SK-N-SH treated with all-trans-retinoic acid at 6 μM for 48 hours (cell line): ENCODE data around the gene FHOD3.

ENCODE experiments used
- ATAC-seq: fragments of 200-7000 bp; cut with Tn5 transposase; 3 replicates; pipeline ENCODE4 v1.9.1; 2020; ENCODE audit warnings: mild to moderate bottlenecking, moderate library complexity
- ARNTL ChIP-seq: fragments of 450-650 bp; formaldehyde crosslinking; IDR thresholded peaks from 2 replicates; pipeline ENCODE4 v1.5.0; 2020; ENCODE audit warnings: low read depth, mild to moderate bottlenecking, moderate library complexity, borderline replicate concordance
- CREB5 ChIP-seq: fragments of 250-450 bp; sonication (Bioruptor Pico); IDR thresholded peaks from 2 replicates; pipeline ENCODE4 v1.5.1; 2020; ENCODE audit warnings: low read depth, mild to moderate bottlenecking, moderate library complexity
- CSDC2 ChIP-seq: fragments of 250-450 bp; sonication (Bioruptor Pico); IDR thresholded peaks from 2 replicates; pipeline ENCODE4 v1.5.0; 2020; ENCODE audit warnings: mild to moderate bottlenecking, moderate library complexity
- CSRNP3 ChIP-seq: fragments of 250-450 bp; sonication (Bioruptor Pico); IDR thresholded peaks from 2 replicates; pipeline ENCODE4 v1.5.1; 2021; ENCODE audit warnings: mild to moderate bottlenecking, moderate library complexity
- ESRRG ChIP-seq: fragments of 250-450 bp; sonication (Bioruptor Pico); IDR thresholded peaks from 2 replicates; pipeline ENCODE4 v1.6.1; 2021; ENCODE audit warnings: mild to moderate bottlenecking
- GLIS3 ChIP-seq: fragments of 250-450 bp; sonication (Bioruptor Pico); IDR thresholded peaks from 2 replicates; pipeline ENCODE4 v1.5.0; 2020; ENCODE audit warnings: mild to moderate bottlenecking, moderate library complexity
- ISL1 ChIP-seq: fragments of 250-450 bp; sonication (Bioruptor Pico); IDR thresholded peaks from 2 replicates; pipeline ENCODE4 v2.1.2; 2022; ENCODE audit warnings: mild to moderate bottlenecking, moderate library complexity
- OSR1 ChIP-seq: fragments of 250-450 bp; sonication (Bioruptor Pico); IDR thresholded peaks from 2 replicates; pipeline ENCODE4 v1.8.0; 2022; ENCODE audit warnings: moderate library complexity, mild to moderate bottlenecking, inconsistent platforms
- PPARA ChIP-seq: fragments of 250-450 bp; sonication (Bioruptor Pico); IDR thresholded peaks from 2 replicates; pipeline ENCODE4 v1.5.0; 2020; ENCODE audit warnings: mild to moderate bottlenecking, borderline replicate concordance
- RARB ChIP-seq: fragments of 250-450 bp; sonication (Bioruptor Pico); IDR thresholded peaks from 2 replicates; pipeline ENCODE4 v1.8.0; 2021; ENCODE audit warnings: mild to moderate bottlenecking, moderate library complexity
- SNAI2 ChIP-seq: fragments of 250-450 bp; sonication (Bioruptor Pico); IDR thresholded peaks from 2 replicates; pipeline ENCODE4 v1.5.0; 2020; ENCODE audit warnings: mild to moderate bottlenecking, moderate library complexity
- TCF4 ChIP-seq: fragments of 250-450 bp; sonication (Bioruptor Pico); IDR thresholded peaks from 2 replicates; pipeline ENCODE4 v1.8.0; 2021; ENCODE audit warnings: mild to moderate bottlenecking, moderate library complexity, borderline replicate concordance
- TOX ChIP-seq: fragments of 250-450 bp; sonication (Bioruptor Pico); IDR thresholded peaks from 2 replicates; pipeline ENCODE4 v1.8.0; 2021; ENCODE audit warnings: mild to moderate bottlenecking, moderate library complexity, borderline replicate concordance
- TSHZ2 ChIP-seq: fragments of 250-450 bp; sonication (Bioruptor Pico); IDR thresholded peaks from 2 replicates; pipeline ENCODE4 v1.5.0; 2020; ENCODE audit warnings: mild to moderate bottlenecking, moderate library complexity
- ZC3H10 ChIP-seq: fragments of 250-450 bp; sonication (Bioruptor Pico); IDR thresholded peaks from 2 replicates; pipeline ENCODE4 v1.5.1; 2021; ENCODE audit warnings: mild to moderate bottlenecking, moderate library complexity
- ZFP3 ChIP-seq: fragments of 250-450 bp; sonication (Bioruptor Pico); IDR thresholded peaks from 2 replicates; pipeline ENCODE4 v1.5.0; 2020; ENCODE audit warnings: mild to moderate bottlenecking, moderate library complexity
- ZFP30 ChIP-seq: fragments of 450-650 bp; formaldehyde crosslinking; IDR thresholded peaks from 2 replicates; pipeline ENCODE4 v1.5.0; 2022; ENCODE audit warnings: mild to moderate bottlenecking, moderate library complexity
- ZNF565 ChIP-seq: fragments of 450-650 bp; formaldehyde crosslinking; conservative IDR thresholded peaks from 2 replicates; pipeline ENCODE4 v1.5.0; 2020; ENCODE audit warnings: low read depth, mild to moderate bottlenecking, moderate library complexity
- ZNF70 ChIP-seq: fragments of 450-650 bp; formaldehyde crosslinking; IDR thresholded peaks from 2 replicates; pipeline ENCODE4 v1.5.0; 2020; ENCODE audit warnings: mild to moderate bottlenecking, moderate library complexity

The FHOD3 gene

GRCh38 chr18:36459786-36460185 lies 162.3 kb downstream of the FHOD3 start:
- no peak for TF ChIP-seq CSRNP3 (CRISPR knock-in tag)
- no peak for TF ChIP-seq TCF4 (CRISPR knock-in tag)
- no peak for TF ChIP-seq ZC3H10 (CRISPR knock-in tag)
- no peak for TF ChIP-seq ZFP30 (CRISPR knock-in tag)
- no peak for TF ChIP-seq TSHZ2 (CRISPR knock-in tag)
- TF ChIP-seq ARNTL (CRISPR knock-in tag): no peak
- TF ChIP-seq RARB (CRISPR knock-in tag): no peak
- TF ChIP-seq PPARA (CRISPR knock-in tag): no peak
- no peak for ATAC-seq

- no peak for TF ChIP-seq CSRNP3 (CRISPR knock-in tag)
- no peak for TF ChIP-seq ISL1 (CRISPR knock-in tag)
- TF ChIP-seq SNAI2 (CRISPR knock-in tag): no peak
- TF ChIP-seq GLIS3: no peak
- no peak for TF ChIP-seq ESRRG (CRISPR knock-in tag)
- TF ChIP-seq ARNTL (CRISPR knock-in tag): no peak
- TF ChIP-seq TSHZ2 (CRISPR knock-in tag): no peak
- no peak for TF ChIP-seq ZC3H10 (CRISPR knock-in tag)
- TF ChIP-seq CSDC2 (CRISPR knock-in tag): no peak
- TF ChIP-seq ZFP3 (CRISPR knock-in tag): no peak
- no peak for TF ChIP-seq OSR1 (CRISPR knock-in tag)
- no peak for ATAC-seq
Observed at GRCh38 chr18:36460324-36460850, 162.9 kb downstream of the FHOD3 start.

- no peak for ATAC-seq
- no peak for TF ChIP-seq PPARA (CRISPR knock-in tag)
- TF ChIP-seq CSRNP3 (CRISPR knock-in tag): no peak
- TF ChIP-seq ZNF565 (CRISPR knock-in tag): no peak
- TF ChIP-seq SNAI2 (CRISPR knock-in tag): no peak
- no peak for TF ChIP-seq ZC3H10 (CRISPR knock-in tag)
- no peak for TF ChIP-seq ISL1 (CRISPR knock-in tag)
- no peak for TF ChIP-seq ZFP30 (CRISPR knock-in tag)
- no peak for TF ChIP-seq CREB5
- TF ChIP-seq ZNF70 (CRISPR knock-in tag): no peak
- no peak for TF ChIP-seq TSHZ2 (CRISPR knock-in tag)
- no peak for TF ChIP-seq TOX (CRISPR knock-in tag)
- TF ChIP-seq OSR1 (CRISPR knock-in tag): no peak
- TF ChIP-seq ZFP3 (CRISPR knock-in tag): no peak
- TF ChIP-seq ARNTL (CRISPR knock-in tag): no peak
- TF ChIP-seq ESRRG (CRISPR knock-in tag): no peak
- TF ChIP-seq TCF4 (CRISPR knock-in tag): no peak
- no peak for TF ChIP-seq RARB (CRISPR knock-in tag)
- no peak for TF ChIP-seq CSDC2 (CRISPR knock-in tag)
Observed at GRCh38 chr18:36460854-36461253, 163.3 kb downstream of the FHOD3 start.
